Sigmoid colon (tissue), 7 donors: ENCODE results near the gene TNS1. TPM values are rescaled to one million over a fixed set of nuclear protein-coding genes. Genes with fewer than 3 reads are reported as not detected.

Source experiments
- DNase-seq: peaks from one replicate; pipeline ENCODE4 v3.0.0-alpha.2; 2019
- H3K27ac ChIP-seq, 4 donors: fragments of 200-600 bp; sonication (generic); one replicate each; pipeline ENCODE4 v1.5.1; 2016 to 2019; ENCODE audit warnings: mild to moderate bottlenecking in 1 of 4
- H3K27me3 ChIP-seq, 3 donors: fragments of 200-600 bp; sonication (generic); one replicate each; pipeline ENCODE4 v1.5.1; 2019; ENCODE audit warnings: mild to moderate bottlenecking in 1 of 3
- H3K36me3 ChIP-seq, 4 donors: fragments of 200-600 bp; sonication (generic); one replicate each; pipeline ENCODE4 v1.5.1; 2016 to 2019
- H3K4me1 ChIP-seq, 4 donors: fragments of 200-600 bp; sonication (generic); one replicate each; pipeline ENCODE4 v1.5.1; 2017 to 2019
- H3K4me3 ChIP-seq, 4 donors: fragments of 200-600 bp; sonication (generic); one replicate each; pipeline ENCODE4 v1.5.1; 2017 to 2019; ENCODE audit warnings: mild to moderate bottlenecking in 2 of 4, moderate library complexity in 1 of 4
- H3K9me3 ChIP-seq, 4 donors: fragments of 200-600 bp in 3 of 4; sonication (generic) in 3 of 4; one replicate each; pipeline versions ENCODE4 v1.5.1 to v1.6.1; 2013 to 2019
- CTCF ChIP-seq, 4 experiments: fragments of 450-650 bp in 3 of 4; fragments of 200-600 bp in 1 of 4; IDR thresholded peaks; one replicate each; pipeline ENCODE4 v1.5.1; 2016 to 2019; ENCODE audit warnings: antibody characterized with exemption in 4 of 4, mild to moderate bottlenecking in 3 of 4, moderate library complexity in 2 of 4
- EP300 ChIP-seq, 4 donors: sonication (generic); formaldehyde crosslinking; IDR thresholded peaks; one replicate each; pipeline ENCODE4 v1.6.1; 2017; ENCODE audit warnings: antibody characterized with exemption in 4 of 4
- POLR2A ChIP-seq, 2 donors: fragments of 450-650 bp; IDR thresholded peaks; one replicate each; pipeline ENCODE4 v1.6.1; 2016; ENCODE audit warnings: antibody characterized with exemption in 2 of 2, mild to moderate bottlenecking in 2 of 2, moderate library complexity in 2 of 2
- POLR2AphosphoS5 ChIP-seq, 4 donors: sonication (generic); formaldehyde crosslinking; IDR thresholded peaks; one replicate each; pipeline ENCODE4 v1.6.1; 2017; ENCODE audit warnings: antibody characterized with exemption in 4 of 4
- WGBS, 2 donors: extraction: QIAGEN DNeasy Blood & Tissue Kit; methylation state at CpG; one replicate each; pipeline ENCODE4 v1.1.7; 2013; 5-methylcytosine and 5-hydroxymethylcytosine counted together
- intact Hi-C: fragments of 100-400 bp; cut with DNase I; formaldehyde crosslinking; loops from one replicate; pipeline ENCODE4 v1.15.1; 2023
- polyA plus RNA-seq, 3 donors: library from polyadenylated mRNA; stranded (reverse); fragments of 200-250 nt; gene quantifications; one replicate each; pipeline ENCODE4 v1.2.3, GENCODE V29; 2013
- total RNA-seq, 4 donors: library from RNA; depleted of rRNA; stranded (reverse); fragments of >200 nt; gene quantifications; one replicate each; pipeline ENCODE4 v1.1.0, GENCODE V29; 2016
- donor health status: healthy with polysubstance abuse.
- donor health status: Bipolar disorder and iron deficiency.
- donor health status: healthy.

TNS1 gene
- total and polyA plus RNA-seq, 7 donors: 3.7 to 1,607 (median 444) TPM

- peak overlapping the region in 1 of 4 donors; percentile 2 for H3K4me3 ChIP-seq
- 77 to 79% methylated on average over 10 of the region's 10 CpGs for WGBS, 2 donors
- intact Hi-C loops: no loop called here
- TF ChIP-seq EP300 (IDR thresholded peaks at IDR 0.05) (no peak), POLR2AphosphoS5 (IDR thresholded peaks at IDR 0.05) (no peak), CTCF (IDR thresholded peaks at IDR 0.05) (no peak), POLR2A (IDR thresholded peaks at IDR 0.05) (no peak)
- H3K4me1 ChIP-seq: peaks cover 0 to 100% (median 100%) of the 10 kb centered on the region in 4 donors
- no peaks in the 10 kb centered on the region for H3K9me3 ChIP-seq
- no peaks in the 10 kb centered on the region for H3K27me3 ChIP-seq
- DNase-seq: peak; percentile 85
- H3K27ac ChIP-seq: peak overlapping the region; percentile 84 to 98 (median 96)
- H3K36me3 ChIP-seq: no peaks in the 10 kb centered on the region
These were observed 52.4 kb downstream of the TNS1 start for GRCh38 chr2:217950401-217950871.

- intact Hi-C loops: no loop called here
- H3K4me1 ChIP-seq: peaks cover 0 to 100% (median 100%) of the 10 kb centered on the region in 4 donors
- no peaks in the 10 kb centered on the region for H3K36me3 ChIP-seq
- no peaks in the 10 kb centered on the region for H3K9me3 ChIP-seq
- H3K27me3 ChIP-seq: no peaks in the 10 kb centered on the region
- peak overlapping the region; percentile 84 to 98 (median 96) for H3K27ac ChIP-seq
- no peak for DNase-seq
- TF ChIP-seq POLR2A (IDR thresholded peaks at IDR 0.05) (no peak), POLR2AphosphoS5 (IDR thresholded peaks at IDR 0.05) (no peak)
- no peak overlapping the region for H3K4me3 ChIP-seq
These were observed 53.3 kb downstream of the TNS1 start for GRCh38 chr2:217949447-217949846.

GRCh38 chr2:217948897-217949296 is 53.9 kb downstream of the TNS1 start:
- TF ChIP-seq EP300 (IDR thresholded peaks at IDR 0.05) (no peak), POLR2AphosphoS5 (IDR thresholded peaks at IDR 0.05) (no peak), CTCF (IDR thresholded peaks at IDR 0.05) (no peak), POLR2A (IDR thresholded peaks at IDR 0.05) (no peak)
- H3K27me3 ChIP-seq: no peaks in the 10 kb centered on the region
- no peak overlapping the region for H3K4me3 ChIP-seq
- WGBS, 2 donors: 86 to 87% methylated on average over 6 of the region's 6 CpGs
- intact Hi-C loops: no loop called here
- peaks cover 0 to 99% (median 99%) of the 10 kb centered on the region in 4 donors for H3K4me1 ChIP-seq
- DNase-seq: peak; percentile 57
- no peaks in the 10 kb centered on the region for H3K9me3 ChIP-seq
- peak overlapping the region; percentile 94 to 98 (median 98) for H3K27ac ChIP-seq
- no peaks in the 10 kb centered on the region for H3K36me3 ChIP-seq

GRCh38 chr2:217948351-217948791 is 54.4 kb downstream of the TNS1 start:
- intact Hi-C loops: no loop called here
- TF ChIP-seq POLR2A (IDR thresholded peaks at IDR 0.05) (no peak), EP300 (IDR thresholded peaks at IDR 0.05) (no peak), POLR2AphosphoS5 (IDR thresholded peaks at IDR 0.05) (no peak), CTCF (IDR thresholded peaks at IDR 0.05) (no peak)
- 76 to 91% methylated on average over 4 of the region's 4 CpGs for WGBS, 2 donors
- no peaks in the 10 kb centered on the region for H3K27me3 ChIP-seq
- no peaks in the 10 kb centered on the region for H3K36me3 ChIP-seq
- no peak overlapping the region for H3K4me3 ChIP-seq
- peak overlapping the region; percentile 94 to 98 (median 98) for H3K27ac ChIP-seq
- no peaks in the 10 kb centered on the region for H3K9me3 ChIP-seq
- peak; percentile 56 for DNase-seq
- H3K4me1 ChIP-seq: peaks cover 0 to 94% (median 94%) of the 10 kb centered on the region in 4 donors

- WGBS, 2 donors: 73 to 83% methylated on average over 19 of the region's 19 CpGs
- Histone ChIP-seq H3K27ac (peak overlapping the region; percentile 94 to 98 (median 98)), H3K4me1 (peaks cover 0 to 91% (median 87%) of the 10 kb centered on the region in 4 donors), H3K4me3 (no peak overlapping the region), H3K9me3 (no peaks in the 10 kb centered on the region), H3K27me3 (no peaks in the 10 kb centered on the region), H3K36me3 (no peaks in the 10 kb centered on the region)
- intact Hi-C loops: no loop called here
- TF ChIP-seq CTCF (IDR thresholded peaks at IDR 0.05) (no peak), POLR2AphosphoS5 (IDR thresholded peaks at IDR 0.05) (no peak), POLR2A (IDR thresholded peaks at IDR 0.05) (no peak), EP300 (IDR thresholded peaks at IDR 0.05) (no peak)
- DNase-seq: peak; percentile 66
These were observed 55.1 kb downstream of the TNS1 start for GRCh38 chr2:217947383-217948350.
